ENCODE data around the gene ATP6V1G2.
"Not testable (repeated sequence)": the region's sequence is repeated elsewhere in the genome, so short reads cannot be mapped to it uniquely, and the experiment has no call there.

Gene ATP6V1G2

GRCh38 chr6:31502586-31502985 lies 43.8 kb downstream of the ATP6V1G2 start:
- TF ChIP-seq CTCF (conservative IDR thresholded peaks at IDR 0.05; ENCODE audit: low read depth, low read length): no peak
- no peak for DNase-seq (ENCODE audit: low read depth)
- no peak overlapping the region for H3K4me3 ChIP-seq (ENCODE audit: low read depth, low read length)

GRCh38 chr6:31499648-31500047 lies 46.8 kb downstream of the ATP6V1G2 start:
- DNase-seq (ENCODE audit: low read depth); H3K4me3 ChIP-seq (ENCODE audit: low read depth, low read length): not testable (repeated sequence)

GRCh38 chr6:31498748-31499147 lies 47.7 kb downstream of the ATP6V1G2 start:
- H3K4me3 ChIP-seq (ENCODE audit: low read depth, low read length): peak overlapping the region; percentile 53
- TF ChIP-seq CTCF (conservative IDR thresholded peaks at IDR 0.05; ENCODE audit: low read depth, low read length): no peak
- no peak for DNase-seq (ENCODE audit: low read depth)

- no peak for TF ChIP-seq CTCF (conservative IDR thresholded peaks at IDR 0.05; ENCODE audit: low read depth, low read length)
- peak; percentile 87 for DNase-seq (ENCODE audit: low read depth)
- H3K4me3 ChIP-seq (ENCODE audit: low read depth, low read length): peak within 1 kb of the TSS; percentile 77
Measured at GRCh38 chr6:31497531-31498476, 48.6 kb downstream of the ATP6V1G2 start, which contains the start of gene MICB. Gene MICB, plus strand, starts transcription at chr6:31498145. Its CDS starts 49 bp downstream, at chr6:31498194.

GRCh38 chr6:31496826-31497225 lies 49.6 kb downstream of the ATP6V1G2 start:
- not testable (repeated sequence) for H3K4me3 ChIP-seq (ENCODE audit: low read depth, low read length); DNase-seq (ENCODE audit: low read depth)

- no peak for TF ChIP-seq CTCF (conservative IDR thresholded peaks at IDR 0.05; ENCODE audit: low read depth, low read length)
- DNase-seq (ENCODE audit: low read depth): peak; percentile 64
- peak overlapping the region; percentile 69 for H3K4me3 ChIP-seq (ENCODE audit: low read depth, low read length)
Measured at GRCh38 chr6:31495580-31495979, 50.8 kb downstream of the ATP6V1G2 start.

Measured in choroid plexus epithelial cell (primary cell).